GM19438 (cell line): ENCODE results near the gene USP49.

Source experiments
- ATAC-seq: cut with Tn5 transposase; IDR thresholded peaks from one replicate; pipeline ENCODE4 v1.9.1; 2021; ENCODE audit warnings: low read depth; ENCODE audit not compliant: unreplicated experiment

The USP49 gene

DNA sequence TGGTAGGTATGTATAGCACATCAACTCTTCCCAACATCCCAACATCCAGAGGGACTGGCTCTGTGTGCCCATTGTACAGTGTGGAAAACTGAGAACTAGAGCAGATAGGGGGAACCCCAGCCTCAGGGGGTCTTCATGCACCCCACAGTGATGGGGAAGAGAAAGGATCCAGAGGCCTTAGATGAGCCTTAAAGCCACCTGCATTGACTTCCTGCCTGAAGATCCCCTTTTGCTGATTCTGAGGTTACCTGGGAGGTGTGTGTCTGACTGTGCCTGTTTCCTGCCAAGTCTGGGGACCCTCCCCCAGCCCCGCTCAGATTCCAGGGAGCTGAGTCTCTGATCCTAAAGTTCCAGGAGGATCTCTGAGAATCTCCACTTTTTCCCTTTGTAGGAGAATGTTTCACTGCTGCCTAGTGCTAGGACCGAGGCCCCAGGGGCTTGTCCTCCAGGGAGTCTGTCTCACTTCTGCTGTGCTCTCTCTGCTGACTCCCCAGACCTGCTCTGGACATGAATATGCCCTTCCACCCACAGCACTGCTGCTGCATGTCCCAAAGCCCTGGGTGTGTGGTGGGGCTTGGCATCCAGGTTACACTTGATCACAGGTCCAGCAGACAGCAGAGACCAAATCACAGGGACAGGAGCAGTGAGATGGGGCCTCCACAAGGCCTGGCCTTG is 135.1 kb downstream of the USP49 start:
- no peak for ATAC-seq

DNA sequence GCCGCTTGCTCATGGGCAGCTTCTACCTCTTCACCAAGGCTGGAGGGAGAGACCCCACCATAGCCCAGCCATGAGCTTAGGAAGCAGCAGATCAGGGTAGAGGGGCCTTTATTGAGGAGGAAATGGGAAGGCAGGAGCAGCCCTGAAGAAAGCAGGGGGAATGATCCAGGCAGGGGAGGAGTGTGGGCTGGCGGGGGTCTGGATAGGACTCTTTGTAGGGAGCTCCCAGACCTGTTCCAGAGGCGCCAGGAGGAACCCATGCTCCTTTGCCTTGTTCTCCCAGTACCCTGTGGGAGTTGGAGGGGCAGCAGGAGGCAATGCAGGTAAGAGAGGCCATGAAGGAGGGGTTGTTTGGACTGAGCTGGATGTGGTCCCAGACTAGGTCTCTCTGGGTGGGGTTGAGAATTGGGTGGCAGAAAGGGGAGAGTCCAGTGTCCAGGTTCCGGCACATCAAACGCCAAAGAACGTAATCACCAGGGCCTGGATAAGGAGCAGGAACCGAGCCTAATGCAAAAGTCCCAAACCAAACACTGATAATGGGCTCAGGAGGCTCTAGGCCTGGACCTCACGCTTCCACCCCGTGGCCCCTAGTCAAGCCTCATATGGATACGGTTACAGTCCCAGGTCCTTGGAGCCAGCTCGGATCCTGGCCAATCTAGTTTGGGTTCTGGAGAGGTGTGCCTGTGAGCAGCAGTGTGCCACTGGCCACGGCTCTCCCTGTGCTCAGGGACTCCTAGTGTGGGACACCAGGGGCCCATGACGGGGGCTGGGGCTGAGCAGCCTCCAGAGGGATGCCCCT is 135.9 kb downstream of the USP49 start:
- no peak for ATAC-seq

DNA sequence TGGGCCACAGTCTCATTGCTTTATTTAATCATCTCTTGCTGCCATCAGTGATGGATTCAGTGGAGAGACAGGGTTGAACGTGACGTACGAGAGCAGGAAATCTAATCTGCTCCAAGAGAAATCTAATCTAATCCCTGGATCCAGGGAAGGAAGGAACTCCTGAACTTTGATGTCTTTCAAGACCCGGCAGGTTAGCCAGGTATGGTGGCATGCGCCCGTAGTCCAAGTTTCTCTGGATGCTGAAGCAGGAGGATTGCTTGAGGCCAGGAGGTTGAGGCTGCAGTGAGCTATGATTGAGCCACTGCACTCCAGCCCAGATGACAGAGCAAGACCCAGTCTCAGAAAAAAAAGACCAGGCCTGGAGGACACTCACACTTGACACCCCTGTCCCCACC is 136.5 kb downstream of the USP49 start:
- no peak for ATAC-seq

- no peak for ATAC-seq
These were observed 137.1 kb downstream of the USP49 start for GRCh38 chr6:41757931-41758640.

DNA sequence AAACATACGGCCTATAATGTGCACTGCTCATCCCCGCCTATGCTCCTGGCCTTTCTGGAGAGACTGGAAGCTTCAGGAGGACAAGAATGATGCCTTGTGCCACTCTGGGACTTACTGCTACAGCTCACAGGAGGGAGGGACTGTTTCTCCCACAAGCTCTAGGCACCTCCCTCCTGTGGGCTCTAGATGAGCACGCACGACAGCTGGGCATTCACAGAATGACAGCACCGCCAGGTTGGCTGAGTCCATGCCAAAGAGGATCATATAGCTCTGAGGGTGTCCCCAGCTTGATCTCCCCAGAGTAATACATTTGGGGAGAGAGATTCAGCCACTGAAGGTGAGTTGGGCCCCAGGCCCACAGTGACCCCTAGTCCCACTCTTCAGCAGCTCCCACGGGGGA is 137.9 kb downstream of the USP49 start:
- no peak for ATAC-seq

- ATAC-seq = no peak
These were observed 138.8 kb downstream of the USP49 start for GRCh38 chr6:41756354-41756753.

DNA sequence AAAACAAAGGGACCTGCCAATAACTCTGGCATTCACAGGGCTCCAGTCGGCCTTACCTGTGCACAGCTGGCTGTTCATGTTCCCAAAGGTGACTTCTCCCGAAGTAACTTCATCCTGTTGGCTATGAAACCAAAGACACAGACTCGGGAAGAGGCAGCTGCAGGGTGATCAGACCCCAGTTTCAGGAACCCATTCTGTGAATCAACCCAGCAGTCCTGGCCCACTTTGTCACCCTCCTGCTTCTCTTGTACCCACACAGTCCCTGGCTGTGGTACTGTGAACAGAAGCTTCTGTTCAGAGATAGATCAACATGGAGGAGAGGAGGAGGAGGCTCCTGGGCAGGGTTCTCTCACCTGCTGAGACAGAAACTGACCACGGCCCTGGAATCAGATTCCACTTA is 139.3 kb downstream of the USP49 start:
- no peak for ATAC-seq

GRCh38 chr6:41750374-41750773 is 144.8 kb downstream of the USP49 start:
- no peak for ATAC-seq

GRCh38 chr6:41748542-41748941 is 146.6 kb downstream of the USP49 start:
- ATAC-seq = no peak

DNA sequence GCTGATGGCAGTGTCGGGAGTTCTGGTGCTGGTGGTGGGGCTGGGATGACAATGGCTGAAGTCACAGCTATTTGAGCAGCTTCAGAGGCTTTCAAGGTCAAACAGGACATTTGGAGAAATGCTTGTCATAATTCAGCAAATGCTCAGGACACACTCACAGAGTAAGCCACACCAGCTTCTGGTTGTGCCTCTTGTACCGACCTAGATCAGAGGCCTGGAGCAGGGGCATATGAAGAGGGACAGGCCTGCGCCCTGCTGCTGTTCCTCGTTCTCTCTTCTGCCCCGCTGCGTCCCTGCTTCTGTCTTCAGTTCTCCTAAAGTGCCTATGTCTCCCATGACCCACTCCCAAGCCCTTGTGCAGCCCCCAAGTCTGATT is 147.1 kb downstream of the USP49 start:
- ATAC-seq = no peak

- no peak for ATAC-seq
These were observed 147.7 kb downstream of the USP49 start, which contains the start of gene PGC for GRCh38 chr6:41747256-41748101. PGC (minus strand) TSS chr6:41747397; CDS start chr6:41747334, 63 bp downstream.

DNA sequence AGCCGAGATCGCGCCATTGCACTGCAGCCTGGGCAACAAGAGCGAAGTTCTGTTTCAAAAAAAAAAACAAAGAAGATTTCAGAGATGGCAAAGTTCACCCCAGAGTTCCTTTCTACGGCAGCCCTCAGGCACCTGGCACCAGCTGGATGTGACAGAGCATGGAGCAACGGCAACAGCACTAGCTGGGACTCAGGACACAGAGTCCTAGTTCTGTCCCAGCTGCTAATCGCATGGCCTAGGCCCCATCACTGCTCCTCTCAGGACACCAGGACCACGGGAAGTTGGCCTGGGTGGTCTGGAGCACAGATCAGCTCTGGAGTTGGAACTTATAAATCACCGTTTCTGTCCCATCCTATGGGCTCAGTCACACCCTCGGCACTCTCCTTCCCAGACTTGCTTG is 149.1 kb downstream of the USP49 start:
- no peak for ATAC-seq

DNA sequence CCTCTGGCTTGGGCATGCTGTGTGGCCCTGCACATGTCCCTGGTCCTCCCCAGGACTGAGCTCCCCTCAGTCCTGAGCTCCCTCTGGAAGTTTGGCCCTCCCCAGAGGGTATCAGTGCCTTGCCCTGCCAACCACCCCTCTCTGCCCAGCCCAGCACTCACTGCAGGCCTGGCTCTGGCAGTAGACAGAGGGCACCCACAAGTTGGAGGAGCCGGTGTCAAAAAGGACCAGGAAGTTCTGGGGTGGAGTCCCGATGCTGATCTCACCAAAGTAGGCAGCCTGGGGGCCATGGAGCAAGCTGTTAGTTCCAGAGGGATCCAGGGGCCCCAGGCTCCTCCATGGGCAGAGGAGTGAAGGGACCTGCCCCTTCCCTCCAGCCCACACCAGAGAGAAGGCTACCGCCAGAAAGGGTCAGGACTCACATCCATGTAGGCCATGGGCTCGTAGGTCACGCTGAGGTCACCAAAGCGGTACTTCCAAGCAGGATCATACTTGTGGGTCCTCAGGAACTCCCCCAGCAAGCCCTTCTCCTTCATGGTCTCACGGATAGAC is 150.9 kb downstream of the USP49 start:
- no peak for ATAC-seq

- no peak for ATAC-seq
These were observed 151.6 kb downstream of the USP49 start for GRCh38 chr6:41743406-41744235.

DNA sequence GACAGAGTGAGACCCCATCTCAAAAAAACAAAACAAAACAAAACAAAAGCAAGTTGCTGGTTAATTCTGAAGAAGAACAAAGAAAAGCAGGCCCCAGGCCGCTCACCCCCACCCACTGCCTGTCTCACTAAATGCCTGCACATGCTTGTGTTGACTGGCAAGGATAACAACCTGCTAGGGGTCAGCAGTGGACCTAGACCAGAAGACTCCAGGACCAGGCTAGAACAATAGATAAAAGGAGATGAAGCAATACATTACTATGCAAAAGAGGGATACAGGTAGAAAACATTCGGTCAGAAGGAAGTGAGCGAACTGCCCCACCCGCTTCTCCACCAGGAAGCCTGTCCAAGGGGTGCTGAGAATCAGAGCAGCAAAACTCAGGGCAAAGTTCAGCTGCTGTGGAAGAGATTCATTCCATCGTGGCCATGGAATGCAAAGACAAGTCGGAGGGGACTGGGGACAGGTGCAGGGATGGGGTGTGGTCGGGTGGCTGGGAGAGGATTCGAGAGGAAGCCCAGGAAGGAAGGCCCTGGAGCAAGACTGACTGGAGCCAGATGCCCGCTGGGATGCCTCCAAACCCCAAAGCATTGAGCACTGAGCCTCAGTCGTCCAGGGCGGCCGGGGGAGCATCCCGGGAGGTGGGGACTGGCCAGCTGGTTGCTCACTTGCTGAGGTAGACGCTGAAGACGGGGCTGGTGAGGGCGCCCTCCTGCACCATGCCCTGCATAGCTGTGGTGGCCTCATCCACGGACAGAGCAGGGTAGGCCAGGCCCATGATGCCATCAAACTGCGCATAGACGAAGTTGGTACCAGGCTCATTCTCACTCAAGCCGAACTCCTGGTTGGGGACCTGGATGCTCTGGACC is 153.3 kb downstream of the USP49 start:
- no peak for ATAC-seq

GRCh38 chr6:41740366-41741162 is 154.6 kb downstream of the USP49 start:
- ATAC-seq = no peak
